HepG2 (cell line): Measurements from ENCODE around the gene SYVN1. TPM values are rescaled to one million over a fixed set of nuclear protein-coding genes. Genes with fewer than 3 reads are reported as not detected.

Experiments
- ARHGAP35 ChIP-seq: sonication (generic); formaldehyde crosslinking; IDR thresholded peaks from 2 replicates; pipeline ENCODE4 v1.9.0; 2022; ENCODE audit warnings: mild to moderate bottlenecking, inconsistent platforms, moderate library complexity, missing genetic modification reagents, borderline replicate concordance
- BCL6 ChIP-seq: IDR thresholded peaks from 2 replicates; pipeline ENCODE4 v1.6.1; 2016; ENCODE audit warnings: missing genetic modification reagents, missing compliant biosample characterization
- CAMTA2 ChIP-seq: sonication (generic); formaldehyde crosslinking; IDR thresholded peaks from 2 replicates; pipeline ENCODE4 v1.4.0; 2020; ENCODE audit warnings: mild to moderate bottlenecking, missing genetic modification reagents, borderline replicate concordance
- DNMT3B ChIP-seq: conservative IDR thresholded peaks from 2 replicates; pipeline ENCODE4 v1.6.1; 2016; ENCODE audit warnings: missing biosample characterization, control low read depth
- IKZF4 ChIP-seq: sonication (generic); formaldehyde crosslinking; IDR thresholded peaks from 2 replicates; pipeline ENCODE4 v1.5.1; 2020; ENCODE audit warnings: borderline replicate concordance, mild to moderate bottlenecking, low read depth, missing genetic modification reagents; ENCODE audit errors: not compliant biosample characterization
- KDM3A ChIP-seq: IDR thresholded peaks from 2 replicates; pipeline ENCODE4 v1.6.1; 2018; ENCODE audit warnings: low read depth, missing compliant biosample characterization
- MYC ChIP-seq: sonication (generic); formaldehyde crosslinking; IDR thresholded peaks from 2 replicates; pipeline ENCODE4 v1.9.0; 2021; ENCODE audit warnings: missing genetic modification reagents, borderline replicate concordance
- NFYC ChIP-seq: IDR thresholded peaks from 2 replicates; pipeline ENCODE4 v1.6.1; 2016; ENCODE audit warnings: missing genetic modification reagents, missing compliant biosample characterization
- NONO ChIP-seq, 2 experiments: fragments of 450-650 bp in 1 of 2; sonication (generic) in 1 of 2; formaldehyde crosslinking in 1 of 2; IDR thresholded peaks in 1 of 2; conservative IDR thresholded peaks in 1 of 2; 2 replicates each; pipeline versions ENCODE4 v1.6.1 to v1.8.0; 2017 to 2022; ENCODE audit warnings: mild to moderate bottlenecking in 1 of 2, missing genetic modification reagents in 1 of 2, moderate library complexity in 1 of 2
- RXRA ChIP-seq: sonication (generic); formaldehyde crosslinking; IDR thresholded peaks from 2 replicates; pipeline ENCODE4 v1.5.1; 2020; ENCODE audit warnings: missing genetic modification reagents
- SRY ChIP-seq: sonication (generic); formaldehyde crosslinking; IDR thresholded peaks from 2 replicates; pipeline ENCODE4 v1.8.0; 2022; ENCODE audit warnings: mild to moderate bottlenecking, missing genetic modification reagents
- ZBTB38 ChIP-seq: sonication (generic); formaldehyde crosslinking; IDR thresholded peaks from 2 replicates; pipeline ENCODE4 v1.5.1; 2020; ENCODE audit warnings: mild to moderate bottlenecking, missing genetic modification reagents
- ZFP36 ChIP-seq: fragments of 150-350 bp; IDR thresholded peaks from 2 replicates; pipeline ENCODE4 v1.6.1; 2018; ENCODE audit warnings: borderline replicate concordance, low read length, low read depth; ENCODE audit not compliant: partially characterized antibody
- ZFX ChIP-seq: sonication (generic); formaldehyde crosslinking; IDR thresholded peaks from 2 replicates; pipeline ENCODE4 v1.4.0; 2020; ENCODE audit warnings: mild to moderate bottlenecking, low read depth, missing genetic modification reagents, moderate library complexity
- ZKSCAN5 ChIP-seq: sonication (generic); formaldehyde crosslinking; IDR thresholded peaks from 2 replicates; pipeline ENCODE4 v1.5.1; 2020; ENCODE audit warnings: mild to moderate bottlenecking, missing genetic modification reagents
- ZMAT3 ChIP-seq: sonication (generic); formaldehyde crosslinking; conservative IDR thresholded peaks from 2 replicates; pipeline ENCODE4 v1.7.0; 2021; ENCODE audit warnings: missing genetic modification reagents
- ZNF205 ChIP-seq: IDR thresholded peaks from 2 replicates; pipeline ENCODE4 v1.6.1; 2018; ENCODE audit warnings: missing biosample characterization, missing genetic modification reagents
- ZNF772 ChIP-seq: sonication (generic); formaldehyde crosslinking; IDR thresholded peaks from 2 replicates; pipeline ENCODE4 v1.5.0; 2020; ENCODE audit warnings: mild to moderate bottlenecking, missing genetic modification reagents
- polyA plus RNA-seq, 8 experiments: library from polyadenylated mRNA; depleted of rRNA in 3 of 8; stranded (reverse) in 7 of 8; unstranded in 1 of 8; fragments of >200 nt; fragmentation: Illumina TruSeq in 4 of 8; extraction: Trizol in 4 of 8; gene quantifications; 2 replicates each; pipeline versions ENCODE4 v1.2.1 to v1.2.3, GENCODE V29; 2011 to 2016; ENCODE audit warnings: low read depth in 4 of 8, missing spikeins in 1 of 8, mixed read lengths in 1 of 8; ENCODE audit not compliant: insufficient read depth in 1 of 8
- total RNA-seq, 5 experiments: library from RNA; depleted of rRNA; stranded (reverse); fragments of >200 nt; fragmentation: Illumina TruSeq; extraction: Trizol; gene quantifications; 2 replicates each; pipeline ENCODE4 v1.2.3, GENCODE V29; 2016; ENCODE audit warnings: low read depth in 1 of 5
- TF ChIP-seq, protein P1 (sequence below): sonication (generic); formaldehyde crosslinking; IDR thresholded peaks from 2 replicates; pipeline ENCODE4 v1.4.0; 2020; ENCODE audit warnings: missing genetic modification reagents, borderline replicate concordance
- TF ChIP-seq, protein P2 (sequence below): sonication (generic); formaldehyde crosslinking; IDR thresholded peaks from 2 replicates; pipeline ENCODE4 v1.5.0; 2020; ENCODE audit warnings: missing genetic modification reagents
- TF ChIP-seq, protein P3 (sequence below): sonication (generic); formaldehyde crosslinking; IDR thresholded peaks from 2 replicates; pipeline ENCODE4 v1.8.0; 2022; ENCODE audit warnings: mild to moderate bottlenecking, missing genetic modification reagents, moderate library complexity
- TF ChIP-seq, protein P4 (sequence below): sonication (generic); formaldehyde crosslinking; IDR thresholded peaks from 2 replicates; pipeline ENCODE4 v1.8.0; 2022; ENCODE audit warnings: mild to moderate bottlenecking, missing genetic modification reagents, borderline replicate concordance

SYVN1 gene
- total and polyA plus RNA-seq, 2 of the 13 experiments (the other 11 are each of a cell fraction or from before 2014, with no cell fraction given) = 10.3 to 22.5 TPM

DNA sequence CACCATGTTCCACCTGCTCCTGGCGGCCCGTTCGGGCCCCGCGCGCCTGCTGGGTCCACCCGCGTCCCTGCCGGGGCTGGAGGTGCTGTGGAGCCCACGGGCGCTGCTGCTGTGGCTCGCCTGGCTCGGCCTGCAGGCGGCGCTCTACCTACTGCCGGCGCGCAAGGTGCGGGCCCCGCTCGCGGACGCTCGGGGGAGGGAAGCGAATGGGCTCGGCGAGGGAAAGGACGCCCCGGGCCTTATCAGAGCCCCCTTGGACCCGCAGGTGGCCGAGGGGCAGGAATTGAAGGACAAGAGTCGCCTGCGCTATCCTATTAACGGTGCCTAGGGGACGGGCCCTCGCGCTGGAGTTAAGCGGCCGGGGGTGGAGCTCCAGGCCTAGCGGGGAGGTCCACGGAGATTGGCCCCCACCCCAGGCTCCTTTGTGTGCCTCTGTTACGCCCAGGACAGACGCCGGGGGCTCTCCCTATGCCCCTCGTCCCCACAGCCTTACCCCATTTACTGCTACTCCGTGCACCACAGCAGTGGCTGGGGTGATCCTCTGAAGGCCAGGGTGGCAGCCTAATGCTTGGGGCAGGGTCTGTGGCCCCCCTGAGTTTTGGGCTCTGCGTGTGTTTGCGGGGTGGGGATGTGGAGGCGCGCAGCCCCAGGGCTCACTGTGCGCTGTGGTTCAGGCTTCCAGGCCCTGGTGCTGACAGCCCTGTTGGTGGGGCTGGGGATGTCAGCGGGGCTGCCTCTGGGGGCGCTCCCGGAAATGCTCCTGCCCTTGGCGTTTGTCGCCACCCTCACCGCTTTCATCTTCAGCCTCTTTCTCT, 21.6 kb downstream of the SYVN1 start (continued):
- TF ChIP-seq, protein P1, sequence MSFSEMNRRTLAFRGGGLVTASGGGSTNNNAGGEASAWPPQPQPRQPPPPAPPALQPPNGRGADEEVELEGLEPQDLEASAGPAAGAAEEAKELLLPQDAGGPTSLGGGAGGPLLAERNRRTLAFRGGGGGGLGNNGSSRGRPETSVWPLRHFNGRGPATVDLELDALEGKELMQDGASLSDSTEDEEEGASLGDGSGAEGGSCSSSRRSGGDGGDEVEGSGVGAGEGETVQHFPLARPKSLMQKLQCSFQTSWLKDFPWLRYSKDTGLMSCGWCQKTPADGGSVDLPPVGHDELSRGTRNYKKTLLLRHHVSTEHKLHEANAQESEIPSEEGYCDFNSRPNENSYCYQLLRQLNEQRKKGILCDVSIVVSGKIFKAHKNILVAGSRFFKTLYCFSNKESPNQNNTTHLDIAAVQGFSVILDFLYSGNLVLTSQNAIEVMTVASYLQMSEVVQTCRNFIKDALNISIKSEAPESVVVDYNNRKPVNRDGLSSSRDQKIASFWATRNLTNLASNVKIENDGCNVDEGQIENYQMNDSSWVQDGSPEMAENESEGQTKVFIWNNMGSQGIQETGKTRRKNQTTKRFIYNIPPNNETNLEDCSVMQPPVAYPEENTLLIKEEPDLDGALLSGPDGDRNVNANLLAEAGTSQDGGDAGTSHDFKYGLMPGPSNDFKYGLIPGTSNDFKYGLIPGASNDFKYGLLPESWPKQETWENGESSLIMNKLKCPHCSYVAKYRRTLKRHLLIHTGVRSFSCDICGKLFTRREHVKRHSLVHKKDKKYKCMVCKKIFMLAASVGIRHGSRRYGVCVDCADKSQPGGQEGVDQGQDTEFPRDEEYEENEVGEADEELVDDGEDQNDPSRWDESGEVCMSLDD = no peak
- TF ChIP-seq ZNF772 (CRISPR knock-in tag) (peak; percentile 82; the same call in 1 of the 2 replicates), KDM3A (peak; percentile 75; the same call in 1 of the 2 replicates), NFYC (CRISPR knock-in tag) (peak; percentile 5; the same call in 1 of the 2 replicates), BCL6 (0 out of 2 replicates have a peak, but pooled peaks have one; percentile 14), ZNF205 (CRISPR knock-in tag) (peak; percentile 81; the same call in 1 of the 2 replicates), NONO (IDR thresholded peaks at IDR 0.05) (no peak), NONO (CRISPR knock-in tag; conservative IDR thresholded peaks at IDR 0.05) (peak; percentile 67), CAMTA2 (0 out of 2 replicates have a peak, but pooled peaks have one; percentile 21), ZMAT3 (CRISPR knock-in tag) (peak; percentile 59; the same call in 1 of the 2 replicates), ZFP36 (no peak), ZBTB38 (CRISPR knock-in tag) (peak; percentile 12; the same call in 1 of the 2 replicates), RXRA (CRISPR knock-in tag) (no peak), ZKSCAN5 (CRISPR knock-in tag) (no peak), SRY (CRISPR knock-in tag) (no peak; the same call in 1 of the 2 replicates), IKZF4 (no peak), MYC (CRISPR knock-in tag) (peak; percentile 66), DNMT3B (CRISPR knock-in tag) (no peak), ARHGAP35 (CRISPR knock-in tag) (peak; percentile 34; the same call in 1 of the 2 replicates), ZFX (CRISPR knock-in tag) (peak; percentile 75)
- TF ChIP-seq, protein P2, sequence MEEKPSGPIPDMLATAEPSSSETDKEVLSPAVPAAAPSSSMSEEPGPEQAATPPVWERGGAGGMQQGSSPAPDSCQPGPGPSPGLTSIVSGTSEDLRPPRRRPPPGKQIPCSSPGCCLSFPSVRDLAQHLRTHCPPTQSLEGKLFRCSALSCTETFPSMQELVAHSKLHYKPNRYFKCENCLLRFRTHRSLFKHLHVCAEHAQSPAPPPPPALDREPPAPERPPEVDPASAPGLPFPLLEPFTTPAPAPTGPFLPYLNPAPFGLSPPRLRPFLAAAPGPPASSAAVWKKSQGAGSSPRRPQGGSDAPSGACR (CRISPR knock-in tag) = no peak; the same call in 1 of the 2 replicates
- TF ChIP-seq, protein P3, sequence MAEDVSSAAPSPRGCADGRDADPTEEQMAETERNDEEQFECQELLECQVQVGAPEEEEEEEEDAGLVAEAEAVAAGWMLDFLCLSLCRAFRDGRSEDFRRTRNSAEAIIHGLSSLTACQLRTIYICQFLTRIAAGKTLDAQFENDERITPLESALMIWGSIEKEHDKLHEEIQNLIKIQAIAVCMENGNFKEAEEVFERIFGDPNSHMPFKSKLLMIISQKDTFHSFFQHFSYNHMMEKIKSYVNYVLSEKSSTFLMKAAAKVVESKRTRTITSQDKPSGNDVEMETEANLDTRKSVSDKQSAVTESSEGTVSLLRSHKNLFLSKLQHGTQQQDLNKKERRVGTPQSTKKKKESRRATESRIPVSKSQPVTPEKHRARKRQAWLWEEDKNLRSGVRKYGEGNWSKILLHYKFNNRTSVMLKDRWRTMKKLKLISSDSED = no peak
- TF ChIP-seq, protein P4, sequence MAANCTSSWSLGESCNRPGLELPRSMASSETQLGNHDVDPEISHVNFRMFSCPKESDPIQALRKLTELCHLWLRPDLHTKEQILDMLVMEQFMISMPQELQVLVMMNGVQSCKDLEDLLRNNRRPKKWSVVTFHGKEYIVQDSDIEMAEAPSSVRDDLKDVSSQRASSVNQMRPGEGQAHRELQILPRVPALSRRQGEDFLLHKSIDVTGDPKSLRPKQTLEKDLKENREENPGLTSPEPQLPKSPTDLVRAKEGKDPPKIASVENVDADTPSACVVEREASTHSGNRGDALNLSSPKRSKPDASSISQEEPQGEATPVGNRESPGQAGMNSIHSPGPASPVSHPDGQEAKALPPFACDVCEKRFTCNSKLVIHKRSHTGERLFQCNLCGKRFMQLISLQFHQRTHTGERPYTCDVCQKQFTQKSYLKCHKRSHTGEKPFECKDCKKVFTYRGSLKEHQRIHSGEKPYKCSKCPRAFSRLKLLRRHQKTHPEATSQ (CRISPR knock-in tag) = no peak
